Measurements from ENCODE around the gene GCH1.
"Not testable (repeated sequence)": the region's sequence is repeated elsewhere in the genome, so short reads cannot be mapped to it uniquely, and the experiment has no call there.

The GCH1 gene

GRCh38 chr14:54890788-54891187 lies 11.8 kb downstream of the GCH1 start:
- H3K4me3 ChIP-seq (ENCODE audit: low read length), result no peak overlapping the region
- no peaks in the 10 kb centered on the region for H3K9me3 ChIP-seq (ENCODE audit: insufficient read depth, low read depth, low read length)
- 96% methylated on average over 1 of the region's 1 CpG for WGBS
- H3K4me1 ChIP-seq (ENCODE audit: insufficient read depth, low read length), result peaks cover 13% of the 10 kb centered on the region
- no peaks in the 10 kb centered on the region for H3K36me3 ChIP-seq (ENCODE audit: insufficient read depth, low read length)
- no peak overlapping the region for H3K27ac ChIP-seq (ENCODE audit: low read depth, low read length)
- H3K9ac ChIP-seq (ENCODE audit: low read depth, low read length), result no peak overlapping the region
- H3K27me3 ChIP-seq (ENCODE audit: insufficient read depth, low read length), result no peaks in the 10 kb centered on the region

DNA sequence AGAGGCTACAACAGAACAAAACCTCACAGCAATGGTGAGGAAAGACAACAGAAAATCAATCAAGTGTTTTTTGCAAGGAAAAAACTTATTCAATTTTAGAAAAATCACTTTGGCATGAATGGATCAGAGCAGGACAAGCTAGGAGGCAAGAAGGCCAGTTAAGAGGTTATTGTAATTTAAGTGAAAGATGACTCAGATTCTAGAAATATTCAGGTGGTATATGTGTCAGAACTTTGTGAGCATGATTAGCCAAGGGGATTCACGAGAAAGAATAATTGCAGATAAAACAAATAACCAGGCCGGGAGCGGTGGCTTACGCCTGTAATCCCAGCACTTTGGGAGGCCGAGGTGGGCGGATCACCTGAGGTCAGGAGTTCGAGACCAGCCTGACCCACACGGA lies 12.7 kb downstream of the GCH1 start:
- Histone ChIP-seq H3K36me3 (ENCODE audit: insufficient read depth, low read length) (no peaks in the 10 kb centered on the region), H3K27me3 (ENCODE audit: insufficient read depth, low read length) (no peaks in the 10 kb centered on the region), H3K4me3 (ENCODE audit: low read length) (no peak overlapping the region), H3K27ac (ENCODE audit: low read depth, low read length) (no peak overlapping the region), H3K4me1 (ENCODE audit: insufficient read depth, low read length) (peaks cover 13% of the 10 kb centered on the region), H3K9me3 (ENCODE audit: insufficient read depth, low read depth, low read length) (no peaks in the 10 kb centered on the region), H3K9ac (ENCODE audit: low read depth, low read length) (no peak overlapping the region)
- whole genome bisulfite sequencing, result 95% methylated on average over 8 of the region's 8 CpGs

DNA sequence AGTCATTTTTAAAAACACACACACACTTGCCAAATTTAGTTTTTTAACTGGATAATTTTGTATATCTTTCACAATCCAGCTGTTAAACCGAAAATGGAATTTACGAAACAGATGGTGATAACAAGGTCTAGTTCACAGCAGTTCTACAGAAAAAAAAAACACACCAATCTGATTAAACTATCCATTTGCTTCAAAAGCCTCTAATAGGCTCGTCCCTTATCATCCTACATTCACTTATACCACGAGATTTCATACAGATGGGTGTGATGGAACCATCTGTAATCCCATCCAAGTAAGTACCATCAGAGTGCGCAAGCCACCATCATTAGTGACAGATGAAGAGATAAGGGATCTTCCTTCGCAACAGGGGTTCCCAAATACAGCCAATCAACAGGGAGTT lies 20.1 kb downstream of the GCH1 start:
- Histone ChIP-seq H3K27me3 (ENCODE audit: insufficient read depth, low read length) (no peaks in the 10 kb centered on the region), H3K4me3 (ENCODE audit: low read length) (no peak overlapping the region), H3K9me3 (ENCODE audit: insufficient read depth, low read depth, low read length) (no peaks in the 10 kb centered on the region), H3K27ac (ENCODE audit: low read depth, low read length) (no peak overlapping the region), H3K9ac (ENCODE audit: low read depth, low read length) (no peak overlapping the region), H3K4me1 (ENCODE audit: insufficient read depth, low read length) (peaks cover 6% of the 10 kb centered on the region), H3K36me3 (ENCODE audit: insufficient read depth, low read length) (no peaks in the 10 kb centered on the region)
- 90% methylated on average over 6 of the region's 6 CpGs for WGBS

DNA sequence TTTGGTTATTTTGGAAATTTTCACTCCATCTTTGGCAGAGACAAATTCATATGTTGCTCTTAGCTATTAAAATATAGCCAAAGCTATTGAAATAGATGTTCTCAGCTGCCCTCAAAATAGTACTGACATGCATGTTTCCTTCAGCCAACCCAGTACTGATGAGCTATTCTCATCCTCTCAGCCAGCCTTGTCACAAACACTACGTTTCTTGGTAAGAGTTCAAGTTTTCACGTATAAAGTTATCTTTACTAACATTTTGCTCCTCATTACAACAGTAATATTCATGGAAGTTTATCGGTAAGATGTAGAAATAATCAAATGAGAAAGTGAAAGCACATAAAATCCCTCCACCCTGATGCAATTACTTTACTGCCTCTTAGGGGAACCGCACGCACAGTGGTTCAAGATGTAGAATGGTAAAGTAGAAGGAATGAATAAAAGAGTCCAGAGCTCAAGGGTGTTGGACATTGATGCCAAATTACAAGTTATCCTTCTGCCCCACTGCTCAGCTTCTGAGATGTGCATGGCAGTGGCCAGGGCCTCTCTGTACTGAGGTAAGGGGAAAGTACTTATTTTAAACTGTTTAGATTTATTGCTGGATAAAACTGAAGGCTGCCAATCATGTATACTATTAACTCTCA lies 20.7 kb downstream of the GCH1 start:
- Histone ChIP-seq H3K4me3 (ENCODE audit: low read length) (no peak overlapping the region), H3K27me3 (ENCODE audit: insufficient read depth, low read length) (no peaks in the 10 kb centered on the region), H3K36me3 (ENCODE audit: insufficient read depth, low read length) (no peaks in the 10 kb centered on the region), H3K27ac (ENCODE audit: low read depth, low read length) (no peak overlapping the region), H3K9me3 (ENCODE audit: insufficient read depth, low read depth, low read length) (no peaks in the 10 kb centered on the region), H3K4me1 (ENCODE audit: insufficient read depth, low read length) (peaks cover 6% of the 10 kb centered on the region), H3K9ac (ENCODE audit: low read depth, low read length) (no peak overlapping the region)
- 99% methylated on average over 4 of the region's 5 CpGs for WGBS

GRCh38 chr14:54881235-54881760 lies 21.3 kb downstream of the GCH1 start:
- Histone ChIP-seq H3K9me3 (ENCODE audit: insufficient read depth, low read depth, low read length) (no peaks in the 10 kb centered on the region), H3K36me3 (ENCODE audit: insufficient read depth, low read length) (no peaks in the 10 kb centered on the region), H3K27ac (ENCODE audit: low read depth, low read length) (no peak overlapping the region), H3K4me3 (ENCODE audit: low read length) (no peak overlapping the region), H3K9ac (ENCODE audit: low read depth, low read length) (no peak overlapping the region), H3K4me1 (ENCODE audit: insufficient read depth, low read length) (peaks cover 6% of the 10 kb centered on the region), H3K27me3 (ENCODE audit: insufficient read depth, low read length) (no peaks in the 10 kb centered on the region)
- WGBS, result 93% methylated on average over 6 of the region's 6 CpGs

GRCh38 chr14:54877703-54878021 lies 25.0 kb downstream of the GCH1 start:
- Histone ChIP-seq H3K9ac (ENCODE audit: low read depth, low read length) (no peak overlapping the region), H3K27me3 (ENCODE audit: insufficient read depth, low read length) (no peaks in the 10 kb centered on the region), H3K9me3 (ENCODE audit: insufficient read depth, low read depth, low read length) (no peaks in the 10 kb centered on the region), H3K4me3 (ENCODE audit: low read length) (no peak overlapping the region), H3K4me1 (ENCODE audit: insufficient read depth, low read length) (peaks cover 6% of the 10 kb centered on the region), H3K36me3 (ENCODE audit: insufficient read depth, low read length) (no peaks in the 10 kb centered on the region), H3K27ac (ENCODE audit: low read depth, low read length) (peak overlapping the region; percentile 18; the same call in 1 of the 2 replicates)
- WGBS, result 49% methylated on average over 3 of the region's 3 CpGs

DNA sequence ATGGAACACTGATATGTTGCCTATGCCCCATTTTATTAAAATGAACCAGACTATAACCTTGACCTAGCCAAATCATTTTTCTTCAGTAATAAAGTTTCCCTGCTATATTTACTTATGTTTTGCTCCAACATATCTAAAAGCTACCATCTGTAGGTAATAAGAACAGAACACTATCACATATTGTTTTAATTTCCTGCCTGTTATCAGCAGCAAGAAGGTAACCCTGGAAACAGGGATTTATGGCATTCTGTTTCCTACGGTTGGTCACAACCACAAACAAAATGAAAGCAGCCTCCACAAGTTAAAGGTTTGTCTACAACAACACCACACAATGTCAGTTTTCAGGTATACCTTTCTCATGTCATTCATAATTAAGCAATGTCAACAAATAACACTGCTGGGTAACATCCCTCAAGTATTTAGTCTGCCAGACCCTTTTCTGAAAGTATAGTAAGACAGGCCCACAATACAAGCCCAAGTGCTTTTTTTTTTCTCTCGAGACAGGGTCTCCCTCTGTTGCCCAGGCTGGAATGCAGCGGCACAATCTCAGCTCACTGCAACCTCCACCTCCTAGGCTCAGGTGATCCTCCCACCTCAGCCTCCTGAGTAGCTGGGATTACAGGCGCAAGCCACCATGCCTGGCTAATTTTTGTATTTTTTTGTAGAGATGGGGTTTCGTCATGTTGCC lies 25.5 kb downstream of the GCH1 start:
- no peaks in the 10 kb centered on the region for H3K27me3 ChIP-seq (ENCODE audit: insufficient read depth, low read length)
- peaks cover 6% of the 10 kb centered on the region for H3K4me1 ChIP-seq (ENCODE audit: insufficient read depth, low read length)
- 90% methylated on average over 5 of the region's 5 CpGs for WGBS
- no peak overlapping the region for H3K4me3 ChIP-seq (ENCODE audit: low read length)
- H3K27ac ChIP-seq (ENCODE audit: low read depth, low read length), result no peak overlapping the region
- no peaks in the 10 kb centered on the region for H3K36me3 ChIP-seq (ENCODE audit: insufficient read depth, low read length)
- no peak overlapping the region for H3K9ac ChIP-seq (ENCODE audit: low read depth, low read length)
- H3K9me3 ChIP-seq (ENCODE audit: insufficient read depth, low read depth, low read length), result no peaks in the 10 kb centered on the region

DNA sequence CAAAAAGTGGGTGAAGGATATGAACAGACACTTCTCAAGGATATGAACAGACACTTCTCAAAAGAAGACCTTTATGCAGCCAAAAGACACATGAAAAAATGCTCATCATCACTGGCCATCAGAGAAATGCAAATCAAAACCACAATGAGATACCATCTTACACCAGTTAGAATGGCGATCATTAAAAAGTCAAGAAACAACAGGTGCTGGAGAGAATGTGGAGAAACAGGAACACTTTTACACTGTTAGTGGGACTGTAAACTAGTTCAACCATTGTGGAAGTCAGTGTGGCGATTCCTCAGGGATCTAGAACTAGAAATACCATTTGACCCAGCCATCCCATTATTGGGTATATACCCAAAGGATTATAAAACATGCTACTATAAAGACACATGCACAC lies 27.0 kb downstream of the GCH1 start:
- H3K9me3 ChIP-seq (ENCODE audit: insufficient read depth, low read depth, low read length); H3K4me3 ChIP-seq (ENCODE audit: low read length); H3K27ac ChIP-seq (ENCODE audit: low read depth, low read length); H3K4me1 ChIP-seq (ENCODE audit: insufficient read depth, low read length); H3K36me3 ChIP-seq (ENCODE audit: insufficient read depth, low read length); H3K27me3 ChIP-seq (ENCODE audit: insufficient read depth, low read length); H3K9ac ChIP-seq (ENCODE audit: low read depth, low read length): not testable (repeated sequence)
- WGBS, result no CpG with 5 or more reads among the region's 2 CpGs

- Histone ChIP-seq H3K27ac (ENCODE audit: low read depth, low read length) (peak overlapping the region; percentile 74), H3K9ac (ENCODE audit: low read depth, low read length) (peak overlapping the region; percentile 83), H3K4me3 (ENCODE audit: low read length) (peak overlapping the region; percentile 78)
- H3K27me3 ChIP-seq (ENCODE audit: insufficient read depth, low read length); H3K4me1 ChIP-seq (ENCODE audit: insufficient read depth, low read length); H3K9me3 ChIP-seq (ENCODE audit: insufficient read depth, low read depth, low read length); H3K36me3 ChIP-seq (ENCODE audit: insufficient read depth, low read length): not testable (repeated sequence)
- 16% methylated on average over 27 of the region's 27 CpGs for WGBS
Observed at GRCh38 chr14:54870154-54871090, 32.2 kb downstream of the GCH1 start.

GRCh38 chr14:54867011-54867410 lies 35.6 kb downstream of the GCH1 start:
- no peak overlapping the region for H3K4me3 ChIP-seq (ENCODE audit: low read length)
- no peak overlapping the region for H3K9ac ChIP-seq (ENCODE audit: low read depth, low read length)
- no peaks in the 10 kb centered on the region for H3K4me1 ChIP-seq (ENCODE audit: insufficient read depth, low read length)
- 94% methylated on average over 3 of the region's 3 CpGs for WGBS
- H3K27me3 ChIP-seq (ENCODE audit: insufficient read depth, low read length), result no peaks in the 10 kb centered on the region
- H3K36me3 ChIP-seq (ENCODE audit: insufficient read depth, low read length), result no peaks in the 10 kb centered on the region; the same call in 1 of the 2 replicates
- H3K9me3 ChIP-seq (ENCODE audit: insufficient read depth, low read depth, low read length), result no peaks in the 10 kb centered on the region
- H3K27ac ChIP-seq (ENCODE audit: low read depth, low read length), result no peak overlapping the region

- Histone ChIP-seq H3K27me3 (ENCODE audit: insufficient read depth, low read length) (no peaks in the 10 kb centered on the region), H3K27ac (ENCODE audit: low read depth, low read length) (no peak overlapping the region), H3K9ac (ENCODE audit: low read depth, low read length) (no peak overlapping the region), H3K9me3 (ENCODE audit: insufficient read depth, low read depth, low read length) (no peaks in the 10 kb centered on the region), H3K36me3 (ENCODE audit: insufficient read depth, low read length) (no peaks in the 10 kb centered on the region; the same call in 1 of the 2 replicates), H3K4me3 (ENCODE audit: low read length) (no peak overlapping the region), H3K4me1 (ENCODE audit: insufficient read depth, low read length) (no peaks in the 10 kb centered on the region)
- 90% methylated on average over 4 of the region's 4 CpGs for WGBS
Observed at GRCh38 chr14:54866588-54866987, 36.0 kb downstream of the GCH1 start.
